ENCODE results near the gene GABBR1. TPM values are rescaled to one million over a fixed set of nuclear protein-coding genes. Genes with fewer than 3 reads are reported as not detected.

Gene GABBR1
- total RNA-seq, 1 donor, result 7.6 TPM

DNA sequence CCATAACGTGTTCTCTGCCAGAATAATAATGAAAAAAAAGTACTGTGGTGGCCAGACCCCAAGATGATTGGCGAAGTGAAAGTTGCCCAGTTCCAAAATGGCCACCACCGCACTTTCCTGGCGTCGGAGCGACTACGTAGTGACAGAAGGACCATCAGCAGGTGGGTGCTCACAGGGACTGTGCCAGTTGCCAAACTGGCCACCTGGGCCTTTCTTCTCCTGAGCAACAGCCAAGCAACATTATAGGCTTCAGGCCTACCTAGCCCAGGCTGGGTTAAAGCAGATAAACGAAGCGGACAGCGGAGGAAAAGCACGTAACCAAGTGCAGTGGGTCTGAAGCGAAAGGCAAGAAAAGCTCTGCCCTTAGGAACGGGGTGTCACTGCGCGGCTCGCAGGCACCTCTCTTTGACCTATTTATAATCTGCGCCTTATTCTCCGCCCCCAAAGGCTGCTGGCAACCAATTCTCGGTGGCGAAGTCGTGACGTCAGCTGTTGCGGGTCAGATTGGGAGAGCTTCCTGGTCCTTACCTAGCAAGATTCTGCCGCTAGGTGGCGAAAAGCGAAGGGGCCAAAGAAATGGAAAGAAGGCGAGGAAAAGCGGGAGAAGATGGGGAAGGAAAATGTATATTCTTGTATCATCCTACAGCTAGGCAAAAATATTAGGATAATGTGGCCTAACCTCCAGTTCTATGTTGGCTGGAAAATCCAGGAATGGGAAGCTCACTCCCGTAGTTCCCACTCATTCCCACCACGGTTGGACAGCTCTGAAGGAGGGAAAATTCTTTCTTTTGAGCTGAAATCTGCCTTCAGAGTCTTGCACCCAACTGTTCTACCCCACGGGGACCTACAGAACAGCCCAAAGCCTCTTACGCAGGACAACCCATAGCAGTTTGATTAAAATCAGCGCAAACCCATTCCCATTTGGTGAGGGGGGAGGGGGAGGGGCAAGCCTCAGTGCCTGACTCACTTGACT is 17.0 kb upstream of the GABBR1 start:
- H3K27me3 ChIP-seq (ENCODE audit: insufficient read depth, low read length), result no peaks in the 10 kb centered on the region
- H4K20me1 ChIP-seq (ENCODE audit: insufficient read depth, low read length), result no peaks in the 10 kb centered on the region
- no peaks in the 10 kb centered on the region for H3K79me2 ChIP-seq (ENCODE audit: insufficient read depth, low read length)
- H3K36me3 ChIP-seq (ENCODE audit: insufficient read depth, low read length), result no peaks in the 10 kb centered on the region
- TF ChIP-seq CTCF (IDR thresholded peaks at IDR 0.05; ENCODE audit: extremely low read depth, low read depth, low read length), result peak; percentile 99
- peak overlapping the region; percentile 100 for H2AFZ ChIP-seq (ENCODE audit: low read length)
- H3K4me1 ChIP-seq (ENCODE audit: insufficient read depth, low read length), result peaks cover 5% of the 10 kb centered on the region
- peak overlapping the region; percentile 93 for H3K4me2 ChIP-seq (ENCODE audit: insufficient read depth, low read length)
- H3K27ac ChIP-seq (ENCODE audit: low read depth, low read length), result peak overlapping the region; percentile 81
- no peaks in the 10 kb centered on the region for H3K9me3 ChIP-seq (ENCODE audit: low read depth, low read length)
- H3K4me3 ChIP-seq (ENCODE audit: insufficient read depth, low read length), result peak overlapping the region; percentile 80
- peak; percentile 96 for DNase-seq (ENCODE audit: insufficient read length, low spot score, missing footprints)

DNA sequence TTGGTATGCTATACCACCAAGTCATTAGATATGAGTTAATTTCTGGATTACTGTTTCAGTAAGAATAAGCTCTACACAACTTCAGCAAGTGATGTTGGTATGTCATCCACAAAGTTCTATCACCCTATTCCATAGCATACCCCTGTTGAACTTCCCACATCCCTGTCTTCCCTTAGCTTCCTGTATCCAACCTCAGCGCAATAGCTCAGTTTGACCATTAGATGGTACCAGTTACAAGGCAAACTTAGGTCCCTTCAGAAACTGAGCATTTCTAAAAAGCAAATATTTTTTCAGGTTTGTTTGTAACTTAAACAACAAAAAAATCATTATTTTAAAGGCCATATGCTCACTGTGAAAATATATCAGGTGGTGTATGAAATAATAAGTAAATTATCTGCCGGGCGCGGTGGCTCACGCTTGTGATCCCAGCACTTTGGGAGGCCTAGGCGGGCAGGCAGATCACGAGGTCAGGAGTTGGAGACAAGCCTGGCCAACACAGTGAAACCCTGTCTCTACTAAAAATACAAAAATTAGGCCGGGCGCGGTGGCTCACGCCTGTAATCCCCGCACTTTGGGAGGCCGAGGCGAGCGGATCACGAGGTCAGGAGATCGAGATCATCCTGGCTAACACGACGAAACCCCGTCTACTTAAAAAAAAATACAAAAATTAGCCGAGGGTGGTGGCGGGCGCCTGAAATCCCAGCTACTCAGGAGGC is 15.1 kb upstream of the GABBR1 start:
- Histone ChIP-seq H3K4me3 (ENCODE audit: insufficient read depth, low read length) (no peak overlapping the region), H3K9me3 (ENCODE audit: low read depth, low read length) (no peaks in the 10 kb centered on the region), H3K27ac (ENCODE audit: low read depth, low read length) (no peak overlapping the region), H4K20me1 (ENCODE audit: insufficient read depth, low read length) (no peaks in the 10 kb centered on the region), H2AFZ (ENCODE audit: low read length) (no peak overlapping the region), H3K36me3 (ENCODE audit: insufficient read depth, low read length) (no peaks in the 10 kb centered on the region), H3K79me2 (ENCODE audit: insufficient read depth, low read length) (no peaks in the 10 kb centered on the region), H3K27me3 (ENCODE audit: insufficient read depth, low read length) (no peaks in the 10 kb centered on the region), H3K4me2 (ENCODE audit: insufficient read depth, low read length) (no peak overlapping the region), H3K4me1 (ENCODE audit: insufficient read depth, low read length) (peaks cover 5% of the 10 kb centered on the region)
- TF ChIP-seq CTCF (IDR thresholded peaks at IDR 0.05; ENCODE audit: extremely low read depth, low read depth, low read length), result peak; percentile 67
- peak; percentile 91 for DNase-seq (ENCODE audit: insufficient read length, low spot score, missing footprints)

- H3K4me3 ChIP-seq (ENCODE audit: insufficient read depth, low read length), result no peak overlapping the region
- H3K9me3 ChIP-seq (ENCODE audit: low read depth, low read length), result no peaks in the 10 kb centered on the region
- no peaks in the 10 kb centered on the region for H3K36me3 ChIP-seq (ENCODE audit: insufficient read depth, low read length)
- no peaks in the 10 kb centered on the region for H3K79me2 ChIP-seq (ENCODE audit: insufficient read depth, low read length)
- no peak overlapping the region for H2AFZ ChIP-seq (ENCODE audit: low read length)
- no peaks in the 10 kb centered on the region for H4K20me1 ChIP-seq (ENCODE audit: insufficient read depth, low read length)
- H3K27ac ChIP-seq (ENCODE audit: low read depth, low read length), result no peak overlapping the region
- TF ChIP-seq CTCF (IDR thresholded peaks at IDR 0.05; ENCODE audit: extremely low read depth, low read depth, low read length), result no peak
- peaks cover 3% of the 10 kb centered on the region for H3K27me3 ChIP-seq (ENCODE audit: insufficient read depth, low read length)
- H3K4me2 ChIP-seq (ENCODE audit: insufficient read depth, low read length), result no peak overlapping the region
- DNase-seq (ENCODE audit: insufficient read length, low spot score, missing footprints), result no peak
- no peaks in the 10 kb centered on the region for H3K4me1 ChIP-seq (ENCODE audit: insufficient read depth, low read length)
Measured at GRCh38 chr6:29641430-29642148, 8.6 kb upstream of the GABBR1 start.

Data from osteoblast (primary cell).